Dedifferentiated amniotic fluid mesenchymal stem cell (primary cell): Measurements from ENCODE around the gene BMP7.

ENCODE experiments used
- DNase-seq: peaks from one replicate; pipeline ENCODE4 v3.0.0-alpha.2; 2016; ENCODE audit errors: extremely low spot score

The BMP7 gene

DNA sequence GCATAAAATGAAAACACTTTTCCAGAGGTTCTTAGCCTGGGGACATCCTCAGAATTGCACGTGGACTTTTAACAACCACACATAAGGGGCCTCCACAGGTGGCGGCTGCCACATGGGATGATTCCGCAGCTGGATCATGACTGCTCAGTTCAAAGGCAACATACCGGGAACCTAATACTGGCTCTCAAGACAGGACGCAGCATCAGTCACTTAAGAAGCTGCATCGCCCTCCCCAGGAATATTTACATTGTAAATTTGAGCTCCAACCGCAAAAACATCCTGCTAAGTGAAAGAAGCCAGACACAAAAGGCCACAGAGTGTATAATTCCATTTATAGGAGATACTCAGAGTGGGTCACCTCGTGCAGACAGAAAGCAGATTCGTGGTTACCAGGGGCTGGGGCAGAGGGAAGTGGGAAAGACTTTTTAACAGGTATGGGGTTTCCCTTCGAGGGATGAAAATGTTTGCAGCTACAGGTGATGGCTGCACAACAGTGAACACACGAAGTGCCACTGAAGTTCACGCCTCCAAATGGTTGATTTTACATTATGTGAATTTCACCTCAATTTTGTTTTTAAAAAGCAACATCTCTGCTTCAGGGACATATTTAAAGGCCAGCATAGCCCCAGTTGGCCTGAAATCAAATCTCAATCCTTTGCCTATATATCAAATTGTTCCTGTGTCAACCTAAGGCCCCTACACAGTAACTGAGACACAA lies 141.5 kb downstream of the BMP7 start:
- no peak for DNase-seq

DNA sequence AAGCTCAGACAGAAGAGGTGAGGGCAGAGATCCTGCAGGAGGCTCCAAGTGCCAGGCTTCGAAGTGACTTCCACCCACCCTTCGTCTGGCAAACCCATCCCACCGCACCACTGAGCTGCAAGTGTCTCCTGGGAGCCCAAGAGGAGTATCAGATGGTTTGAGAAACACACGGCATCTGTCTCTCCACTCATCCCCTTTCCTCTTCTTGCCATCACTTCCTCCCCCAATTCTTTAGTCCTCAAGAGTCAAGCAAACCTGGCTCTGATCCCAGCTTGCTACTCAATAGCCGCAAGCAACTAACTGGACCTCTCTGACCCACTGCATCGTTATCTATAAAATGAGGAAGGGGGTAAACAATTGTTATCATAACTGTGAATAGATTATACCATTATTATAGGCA lies 142.1 kb downstream of the BMP7 start:
- no peak for DNase-seq

DNA sequence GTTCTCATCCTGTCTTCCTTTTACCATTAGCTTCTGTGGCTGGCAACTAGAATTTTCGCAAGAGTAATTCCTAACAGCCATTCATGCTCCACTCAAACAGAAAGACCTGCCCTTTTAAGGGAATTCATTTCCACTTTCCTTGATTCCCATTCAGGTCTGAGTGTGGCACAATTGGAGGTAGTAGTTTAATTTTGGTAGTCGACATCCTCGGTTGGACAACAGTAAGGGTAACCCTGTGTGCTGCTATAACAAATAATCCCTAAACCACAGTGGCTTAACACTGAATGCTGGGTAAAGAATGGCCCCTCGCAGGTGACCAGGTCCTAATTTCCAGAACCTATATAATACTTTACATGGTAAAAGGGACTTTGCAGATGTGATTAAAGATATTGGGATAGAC lies 142.9 kb downstream of the BMP7 start:
- DNase-seq: no peak

- DNase-seq: no peak
Observed at GRCh38 chr20:57122536-57123489, 143.6 kb downstream of the BMP7 start.

- DNase-seq: no peak
Observed at GRCh38 chr20:57118964-57119363, 147.5 kb downstream of the BMP7 start.
